Thymus (tissue), 11 donors: ENCODE measurements around the gene UGT1A7. TPM values are rescaled to one million over a fixed set of nuclear protein-coding genes. Genes with fewer than 3 reads are reported as not detected.

Source experiments
- DNase-seq, 9 donors: peaks; one replicate each; pipeline ENCODE4 v3.0.0-alpha.2; 2013; ENCODE audit warnings: low spot score in 9 of 9, low read depth in 6 of 9, missing footprints in 1 of 9
- H3K27ac ChIP-seq, 2 donors: one replicate each; pipeline ENCODE4 v1.5.1; 2013; ENCODE audit warnings: control low read depth in 1 of 2, low read depth in 1 of 2, low read length in 1 of 2, mild to moderate bottlenecking in 1 of 2, moderate library complexity in 1 of 2
- H3K27me3 ChIP-seq, 2 donors: one replicate each; pipeline ENCODE4 v1.5.1; 2013; ENCODE audit warnings: low read length in 1 of 2; ENCODE audit not compliant: control insufficient read depth in 2 of 2, insufficient read depth in 1 of 2
- H3K36me3 ChIP-seq, 2 donors: one replicate each; pipeline ENCODE4 v1.5.1; 2013; ENCODE audit warnings: low read length in 1 of 2, mild to moderate bottlenecking in 1 of 2, moderate library complexity in 1 of 2; ENCODE audit not compliant: control insufficient read depth in 2 of 2, insufficient read depth in 2 of 2
- H3K4me1 ChIP-seq, 2 donors: one replicate each; pipeline ENCODE4 v1.5.1; 2013; ENCODE audit warnings: low read length in 2 of 2; ENCODE audit not compliant: control insufficient read depth in 2 of 2, insufficient read depth in 2 of 2
- H3K4me3 ChIP-seq, 2 donors: one replicate each; pipeline ENCODE4 v1.5.1; 2013; ENCODE audit warnings: low read length in 2 of 2, control low read depth in 1 of 2, mild to moderate bottlenecking in 1 of 2
- H3K9me3 ChIP-seq, 2 donors: one replicate each; pipeline ENCODE4 v1.5.1; 2013; ENCODE audit warnings: low read length in 1 of 2, mild to moderate bottlenecking in 1 of 2; ENCODE audit not compliant: control insufficient read depth in 2 of 2, insufficient read depth in 1 of 2
- WGBS: extraction: QIAGEN DNeasy Blood & Tissue Kit; methylation state at CpG from one replicate; pipeline ENCODE4 v1.1.7; 2013; 5-methylcytosine and 5-hydroxymethylcytosine counted together
- polyA plus RNA-seq: library from polyadenylated mRNA; stranded (reverse); fragments of 200-250 nt; gene quantifications from one replicate; pipeline ENCODE4 v1.2.3, GENCODE V29; 2013
- total RNA-seq: library from RNA; stranded (reverse); fragments of 120-200 nt; gene quantifications from one replicate; pipeline ENCODE4 v1.2.4, GENCODE V29; 2013
- donor health status: healthy.

Gene UGT1A7
- total and polyA plus RNA-seq, 2 donors: 0.11 to 0.19 TPM

DNA sequence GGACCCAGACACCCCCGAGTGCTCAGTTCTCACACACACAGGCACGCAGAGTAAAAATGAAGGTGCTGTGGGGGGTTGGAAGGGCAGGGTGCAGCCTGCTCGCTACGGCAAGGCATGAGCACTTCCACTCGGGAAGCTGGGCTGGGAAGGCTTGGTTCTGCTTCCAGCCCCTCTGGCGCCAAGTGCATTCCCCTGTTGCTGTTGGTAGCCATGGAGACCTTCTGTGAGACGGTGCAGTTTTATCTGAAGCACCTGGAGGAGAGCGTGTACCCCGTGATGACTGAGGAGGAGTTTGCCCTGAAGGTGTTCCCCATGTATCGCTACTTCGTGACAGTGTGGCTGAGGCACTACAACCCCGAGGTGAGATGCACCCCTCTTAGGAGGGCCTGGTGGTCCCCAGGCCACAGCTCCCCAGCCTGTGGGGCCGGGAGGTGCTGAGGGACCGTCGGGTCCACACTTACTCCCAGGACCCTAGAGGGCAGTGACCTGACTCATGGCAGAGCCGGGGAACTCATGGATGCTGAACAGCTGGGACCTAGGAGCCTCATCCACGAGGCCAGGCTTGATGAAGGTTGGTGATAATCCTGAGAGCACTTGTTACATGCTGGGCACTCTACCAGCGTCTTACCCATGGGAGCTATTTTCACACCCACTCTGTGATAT lies 111.9 kb downstream of the UGT1A7 start:
- Histone ChIP-seq H3K4me1 (no peaks in the 10 kb centered on the region), H3K36me3 (no peaks in the 10 kb centered on the region)
- 93% methylated on average over 18 of the region's 18 CpGs for WGBS

DNA sequence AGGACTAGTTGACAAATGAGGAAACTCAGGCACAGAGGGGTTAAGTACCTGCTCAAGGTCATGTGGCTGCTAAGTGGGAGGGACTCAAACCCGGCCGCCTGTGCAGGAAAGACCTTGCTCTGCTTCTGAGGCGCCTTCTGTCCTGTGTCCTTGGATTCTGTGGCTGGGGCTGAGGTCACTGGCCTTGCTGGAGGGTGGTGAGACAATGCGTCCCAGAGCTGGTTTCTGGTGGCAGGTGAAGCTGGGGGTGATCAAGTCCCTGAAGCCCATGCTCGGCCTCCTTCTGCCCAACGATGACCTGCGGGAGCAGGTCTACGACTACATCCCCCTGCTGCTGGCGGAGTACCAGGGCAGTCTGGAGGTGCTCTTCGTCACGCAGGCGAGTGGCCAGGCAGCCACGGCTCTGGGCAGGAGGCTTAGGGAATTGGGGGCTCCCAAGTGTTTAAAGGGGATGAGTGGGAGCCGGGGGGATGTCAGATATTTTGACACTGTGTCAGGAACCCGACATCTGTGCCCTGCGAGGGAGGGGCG lies 112.5 kb downstream of the UGT1A7 start:
- DNase-seq: no peak
- peaks cover 0 to 2% of the 10 kb centered on the region in 2 donors for H3K9me3 ChIP-seq
- WGBS: 88% methylated on average over 17 of the region's 17 CpGs
- no peak overlapping the region for H3K4me3 ChIP-seq
- no peaks in the 10 kb centered on the region for H3K4me1 ChIP-seq
- no peaks in the 10 kb centered on the region for H3K36me3 ChIP-seq
- no peak overlapping the region for H3K27ac ChIP-seq
- H3K27me3 ChIP-seq: no peaks in the 10 kb centered on the region

More for the DNA sequence above, 111.9 kb downstream of the UGT1A7 start:
- Histone ChIP-seq H3K27me3 (no peaks in the 10 kb centered on the region), H3K4me3 (no peak overlapping the region), H3K9me3 (no peaks in the 10 kb centered on the region), H3K27ac (no peak overlapping the region)
- DNase-seq: no peak

DNA sequence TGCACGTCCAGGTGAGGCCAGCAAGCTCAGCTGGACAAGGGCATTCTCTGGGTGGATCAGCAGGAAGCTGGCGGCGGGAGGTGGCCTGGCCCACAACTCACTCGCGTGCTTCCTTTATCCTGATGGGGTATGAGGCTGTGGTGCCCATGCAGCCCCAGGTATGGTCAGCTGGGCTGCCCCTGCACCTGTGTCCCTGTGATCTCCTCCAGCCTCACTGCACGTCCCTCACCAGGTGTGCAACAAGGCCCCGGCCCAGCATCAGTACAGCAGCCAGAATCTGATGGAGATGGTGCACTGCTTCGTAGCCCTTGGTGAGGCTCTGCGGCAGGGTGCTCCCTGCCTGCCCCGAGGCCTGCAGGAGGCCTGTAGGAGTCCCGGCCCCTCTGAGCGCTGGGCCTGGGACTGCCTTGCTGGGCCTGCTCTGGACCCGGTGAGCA lies 114.1 kb downstream of the UGT1A7 start:
- Histone ChIP-seq H3K27ac (no peak overlapping the region), H3K27me3 (no peaks in the 10 kb centered on the region), H3K9me3 (peaks cover 0 to 4% of the 10 kb centered on the region in 2 donors), H3K4me3 (no peak overlapping the region), H3K4me1 (no peaks in the 10 kb centered on the region), H3K36me3 (no peaks in the 10 kb centered on the region)
- WGBS: 96% methylated on average over 13 of the region's 13 CpGs
- no peak for DNase-seq

DNA sequence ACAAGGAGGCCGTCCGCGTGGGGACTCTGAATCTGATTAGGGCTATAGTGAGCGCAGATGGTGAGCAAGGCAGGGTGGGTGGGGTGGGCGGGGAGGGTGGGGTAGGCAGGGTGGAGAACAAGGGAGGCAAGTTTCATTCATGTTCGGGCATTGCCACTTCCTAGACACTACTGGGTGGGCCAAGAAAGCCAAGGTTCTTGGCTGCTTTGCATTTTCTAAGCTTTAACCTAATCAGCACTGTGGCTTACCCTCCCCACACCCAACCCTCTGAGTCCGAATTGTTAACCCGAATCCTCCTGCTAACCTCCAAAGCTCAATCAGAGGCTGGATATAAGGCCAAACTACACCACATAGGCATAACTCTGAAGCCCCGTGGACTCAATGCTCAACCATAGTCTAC lies 114.6 kb downstream of the UGT1A7 start:
- WGBS: 94% methylated on average over 9 of the region's 9 CpGs
- Histone ChIP-seq H3K27me3 (no peaks in the 10 kb centered on the region), H3K36me3 (no peaks in the 10 kb centered on the region), H3K4me3 (no peak overlapping the region), H3K27ac (no peak overlapping the region), H3K9me3 (peaks cover 0 to 4% of the 10 kb centered on the region in 2 donors), H3K4me1 (no peaks in the 10 kb centered on the region)
- no peak for DNase-seq

DNA sequence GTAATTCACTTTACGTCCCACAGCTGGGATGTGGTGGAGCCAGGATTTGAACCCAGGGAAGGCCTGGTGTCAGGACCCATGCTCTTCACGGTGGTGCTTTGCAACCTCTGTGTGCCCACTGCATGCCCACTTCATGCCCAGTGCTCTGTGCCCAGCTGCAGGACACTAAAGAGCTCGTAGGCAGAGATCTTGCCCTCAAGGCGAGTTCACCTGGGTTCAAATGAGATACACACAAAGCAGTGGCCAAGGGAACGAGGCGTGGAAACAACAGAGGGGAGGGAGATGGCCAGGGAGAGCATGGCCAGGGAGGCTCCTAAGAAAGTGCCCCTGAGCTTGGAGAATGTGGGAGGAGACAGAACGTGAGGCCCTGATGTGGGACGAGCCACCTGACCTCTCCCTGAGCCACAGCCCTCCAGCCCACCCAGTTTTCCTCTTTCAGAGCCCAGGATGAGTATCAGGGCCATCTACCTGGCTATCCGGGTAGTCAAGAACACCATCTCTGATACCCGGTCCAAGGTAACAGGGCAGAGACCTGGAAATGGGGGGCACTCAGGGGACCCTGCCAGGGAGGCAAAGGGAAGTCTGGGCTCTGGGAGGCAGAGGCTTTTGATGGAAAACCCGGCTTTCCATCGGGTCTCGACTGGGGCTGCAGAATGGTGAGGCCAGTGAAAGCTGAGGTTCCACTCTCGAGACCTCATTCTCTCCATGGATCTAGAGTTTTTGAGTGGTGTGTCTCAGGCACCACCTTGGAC lies 116.8 kb downstream of the UGT1A7 start:
- Histone ChIP-seq H3K4me1 (no peaks in the 10 kb centered on the region), H3K4me3 (no peak overlapping the region), H3K36me3 (no peaks in the 10 kb centered on the region), H3K27ac (no peak overlapping the region), H3K27me3 (no peaks in the 10 kb centered on the region), H3K9me3 (peaks cover 0 to 4% of the 10 kb centered on the region in 2 donors)
- DNase-seq: no peak
- 91% methylated on average over 14 of the region's 14 CpGs for WGBS

DNA sequence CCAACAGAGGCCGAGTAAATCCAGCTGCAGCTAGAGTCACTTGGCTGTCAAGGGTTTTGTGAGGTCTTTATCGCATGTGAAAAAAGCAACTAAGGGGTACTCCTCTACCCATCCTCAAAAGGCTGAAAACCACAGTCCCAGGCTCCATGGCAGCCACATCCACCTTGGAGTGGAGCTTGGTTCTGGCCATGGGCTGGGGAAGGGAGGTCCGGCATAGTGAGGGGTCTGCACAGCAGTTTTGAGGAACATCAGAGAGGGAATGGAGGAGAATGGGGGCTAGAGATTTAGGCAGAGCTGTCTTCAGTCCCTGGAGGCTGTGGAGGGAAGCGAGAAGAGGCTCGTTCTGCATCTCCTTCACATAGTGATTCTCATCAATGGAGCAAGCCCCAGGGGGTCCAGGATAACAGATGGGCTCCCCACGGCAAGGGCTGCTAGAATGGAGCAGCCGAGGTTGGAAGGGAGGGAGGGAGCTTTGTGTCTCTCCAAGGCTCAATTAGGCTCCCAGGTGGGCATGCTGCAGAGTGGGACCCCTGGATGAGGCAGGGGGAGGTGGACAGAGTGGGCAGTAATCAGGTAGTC lies 117.5 kb downstream of the UGT1A7 start:
- Histone ChIP-seq H3K36me3 (no peaks in the 10 kb centered on the region), H3K4me1 (no peaks in the 10 kb centered on the region), H3K27me3 (no peaks in the 10 kb centered on the region), H3K4me3 (no peak overlapping the region), H3K9me3 (peaks cover 0 to 4% of the 10 kb centered on the region in 2 donors), H3K27ac (no peak overlapping the region)
- DNase-seq: no peak
- WGBS: 71% methylated on average over 7 of the region's 7 CpGs

DNA sequence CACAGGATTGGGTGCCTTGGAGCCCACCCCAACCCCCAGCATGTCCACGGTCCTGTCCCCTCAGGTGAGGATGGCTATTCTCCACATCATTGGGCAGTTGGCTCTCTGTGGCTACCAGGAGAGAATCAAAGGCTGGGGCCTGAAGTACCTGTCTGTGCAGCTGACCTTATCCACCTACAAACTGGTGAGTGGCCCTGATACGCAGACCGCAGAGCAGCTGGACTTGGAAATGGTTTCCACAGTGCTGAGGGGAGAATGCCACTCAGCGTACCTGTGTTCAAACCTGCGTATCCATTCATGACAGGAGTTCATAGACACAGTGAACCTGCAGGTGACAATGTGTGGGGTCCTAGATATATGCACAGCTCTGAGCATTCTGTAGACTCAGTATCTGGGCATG lies 118.0 kb downstream of the UGT1A7 start:
- Histone ChIP-seq H3K36me3 (no peaks in the 10 kb centered on the region), H3K9me3 (peaks cover 0 to 4% of the 10 kb centered on the region in 2 donors), H3K27me3 (peaks cover 0 to 2% of the 10 kb centered on the region in 2 donors), H3K4me1 (no peaks in the 10 kb centered on the region), H3K4me3 (no peak overlapping the region), H3K27ac (no peak overlapping the region)
- 56% methylated on average over 5 of the region's 5 CpGs for WGBS
- DNase-seq: no peak

DNA sequence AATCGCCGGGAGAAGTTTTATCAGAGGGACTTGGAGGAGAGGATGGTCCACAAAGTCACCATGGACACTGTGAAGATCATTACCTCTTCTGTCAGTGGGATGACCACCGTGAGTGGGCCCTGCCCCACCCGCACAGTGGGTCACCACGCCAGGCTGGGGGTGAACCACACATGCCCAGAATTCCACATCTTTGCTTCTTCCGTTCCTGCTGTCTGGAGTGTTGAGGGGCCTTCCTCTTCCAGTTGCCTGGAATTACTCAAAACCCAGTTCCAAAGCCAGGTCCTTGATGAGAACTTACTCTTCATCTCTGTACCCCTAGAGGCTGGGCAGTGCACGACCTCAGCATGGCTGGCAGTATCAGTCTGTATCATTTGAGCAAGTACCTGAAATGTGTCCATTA lies 118.5 kb downstream of the UGT1A7 start:
- H3K27ac ChIP-seq: no peak overlapping the region
- WGBS: 89% methylated on average over 7 of the region's 7 CpGs
- peaks cover 0 to 4% of the 10 kb centered on the region in 2 donors for H3K9me3 ChIP-seq
- H3K27me3 ChIP-seq: peaks cover 0 to 4% of the 10 kb centered on the region in 2 donors
- H3K4me1 ChIP-seq: no peaks in the 10 kb centered on the region
- H3K4me3 ChIP-seq: no peak overlapping the region
- no peak for DNase-seq
- H3K36me3 ChIP-seq: no peaks in the 10 kb centered on the region
